Esophagus mucosa (tissue), 1 donor: Measurements from ENCODE around the gene MOV10L1. TPM values are rescaled to one million over a fixed set of nuclear protein-coding genes. Genes with fewer than 3 reads are reported as not detected.
"Not testable (repeated sequence)": the region's sequence is repeated elsewhere in the genome, so short reads cannot be mapped to it uniquely, and the experiment has no call there.

Experiments
- ATAC-seq: fragments of 200-7000 bp; cut with Tn5 transposase; one replicate; pipeline ENCODE4 v1.9.1; 2020
- total RNA-seq: library from RNA; stranded (reverse); gene quantifications from one replicate; pipeline ENCODE4 v1.2.4, GENCODE V29; 2023
- donor health status: DM: yes; HTN: yes; CAD: no.

The MOV10L1 gene
- total RNA-seq, 1 donor from 2014 or later: 0.12 TPM

DNA sequence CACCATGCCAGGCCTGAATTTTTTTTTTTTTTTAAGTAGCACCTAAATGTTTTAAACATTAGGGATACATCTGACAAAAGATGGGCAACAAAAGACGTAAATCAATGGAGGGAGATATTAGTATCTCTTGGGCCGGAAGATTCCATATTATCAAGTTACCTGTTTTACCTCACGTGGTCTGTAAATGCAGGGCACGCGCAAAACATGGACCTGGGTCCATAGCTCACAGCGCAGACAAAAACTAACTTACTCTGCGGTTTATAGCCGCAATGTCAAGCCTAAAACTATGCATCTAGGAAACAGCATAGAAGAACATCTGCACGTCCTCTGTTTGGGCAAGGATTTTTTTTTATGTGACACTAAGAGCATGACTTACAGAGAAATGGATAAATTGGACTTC, 49.2 kb downstream of the MOV10L1 start:
- no peak for ATAC-seq

DNA sequence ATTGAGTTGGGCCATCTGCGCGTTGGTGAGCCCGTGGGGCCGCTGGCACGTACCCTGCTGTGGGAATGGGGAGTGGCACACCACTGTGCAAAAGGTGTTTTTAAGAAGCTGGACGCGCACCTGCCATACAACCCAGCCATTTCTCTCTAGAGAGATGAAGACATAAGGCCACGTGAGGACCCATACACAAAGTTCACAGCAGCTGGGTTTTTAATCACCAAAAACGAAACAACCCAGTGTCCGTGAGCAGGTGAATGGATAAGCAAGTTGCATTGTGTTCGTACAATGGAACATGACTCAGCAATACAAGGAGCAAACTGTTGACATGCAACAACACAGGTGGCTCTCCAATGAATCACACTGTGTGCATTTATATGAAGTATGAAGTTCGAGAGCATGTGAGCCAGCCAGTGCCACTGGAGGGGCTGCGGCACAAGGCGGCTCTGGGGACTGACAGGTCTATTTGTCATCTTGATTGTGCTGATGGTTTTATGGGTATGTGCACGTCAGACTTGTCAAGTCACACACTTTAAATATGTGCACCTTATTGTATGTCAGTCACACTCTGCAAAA, 50.1 kb downstream of the MOV10L1 start:
- ATAC-seq: peak; percentile 84

DNA sequence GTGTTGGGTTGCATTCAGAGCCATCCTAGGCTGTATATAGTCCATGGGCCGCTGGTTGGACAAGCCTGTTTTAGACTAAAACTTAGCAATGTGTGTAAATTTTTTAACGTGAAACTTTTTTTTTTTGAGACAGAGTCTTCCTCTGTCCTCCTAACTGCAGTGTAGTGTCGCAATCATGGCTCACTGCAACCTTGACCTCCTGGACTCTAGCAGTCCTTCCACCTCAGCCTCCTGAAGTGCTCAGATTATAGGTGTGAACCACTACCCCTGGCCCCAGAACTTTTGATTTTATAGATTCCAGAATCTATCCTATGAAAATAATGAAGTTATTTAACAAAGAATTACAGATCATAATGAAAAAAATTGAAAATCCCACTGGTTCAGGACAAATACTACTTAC, 50.8 kb downstream of the MOV10L1 start:
- no peak for ATAC-seq

DNA sequence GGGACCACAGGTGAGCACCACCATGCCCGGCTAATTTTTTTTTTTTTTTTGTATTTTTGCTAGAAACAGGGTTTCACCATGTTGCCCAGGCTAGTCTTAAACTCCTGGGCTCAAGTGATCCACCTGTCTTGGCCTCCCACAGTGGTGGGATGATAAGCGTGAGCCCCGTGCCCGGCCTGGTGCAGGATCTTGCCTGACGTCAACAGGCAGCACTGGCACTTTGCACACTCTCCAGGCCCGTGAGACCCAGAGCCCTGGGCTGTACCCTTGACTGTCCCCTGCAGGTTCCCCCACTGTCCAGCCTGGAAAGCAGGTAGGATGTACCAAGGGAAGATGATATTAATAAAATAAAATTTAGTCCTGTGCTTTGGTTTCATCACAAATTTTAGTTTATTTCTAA, 51.7 kb downstream of the MOV10L1 start:
- ATAC-seq: no peak

DNA sequence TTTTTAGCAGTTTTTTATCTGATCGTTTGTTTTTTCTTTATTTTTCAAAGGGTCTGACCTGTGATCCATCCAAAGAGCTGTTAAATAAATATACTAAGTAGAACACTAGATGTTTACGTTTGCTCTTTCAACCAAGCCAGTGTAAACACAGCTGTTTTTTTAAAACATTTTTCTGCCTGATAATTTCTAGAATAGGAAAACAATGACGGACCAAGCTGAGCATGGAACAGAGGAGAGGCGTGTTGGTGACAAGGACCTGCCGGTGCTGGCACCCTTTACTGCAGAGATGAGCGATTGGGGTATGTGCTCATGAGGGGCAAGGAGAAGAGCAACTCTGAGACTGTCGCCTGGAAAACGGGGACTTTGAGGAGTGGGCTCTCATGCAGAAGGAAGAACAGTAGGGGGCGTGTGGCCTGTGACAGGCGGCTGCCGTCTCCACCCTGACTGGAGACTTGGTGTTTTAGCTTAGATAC, 52.1 kb downstream of the MOV10L1 start:
- ATAC-seq: no peak

DNA sequence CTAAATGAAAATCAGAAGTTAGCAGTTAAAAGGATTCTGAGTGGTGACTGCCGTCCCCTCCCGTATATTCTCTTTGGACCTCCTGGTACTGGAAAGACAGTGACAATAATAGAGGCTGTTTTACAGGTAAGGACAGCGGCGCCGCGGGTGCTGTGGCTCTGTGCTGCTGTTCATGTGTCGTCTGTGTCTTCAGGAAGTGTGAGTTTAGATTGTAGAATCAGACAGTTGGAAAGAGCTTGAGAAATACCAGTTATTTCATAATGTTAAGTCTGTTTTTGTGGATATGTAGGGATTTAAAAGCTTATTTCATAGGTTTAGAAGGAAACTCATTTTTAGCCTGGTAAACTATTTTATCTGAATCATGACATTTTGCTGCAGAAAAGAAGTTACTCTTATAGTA, 53.3 kb downstream of the MOV10L1 start:
- ATAC-seq: no peak

DNA sequence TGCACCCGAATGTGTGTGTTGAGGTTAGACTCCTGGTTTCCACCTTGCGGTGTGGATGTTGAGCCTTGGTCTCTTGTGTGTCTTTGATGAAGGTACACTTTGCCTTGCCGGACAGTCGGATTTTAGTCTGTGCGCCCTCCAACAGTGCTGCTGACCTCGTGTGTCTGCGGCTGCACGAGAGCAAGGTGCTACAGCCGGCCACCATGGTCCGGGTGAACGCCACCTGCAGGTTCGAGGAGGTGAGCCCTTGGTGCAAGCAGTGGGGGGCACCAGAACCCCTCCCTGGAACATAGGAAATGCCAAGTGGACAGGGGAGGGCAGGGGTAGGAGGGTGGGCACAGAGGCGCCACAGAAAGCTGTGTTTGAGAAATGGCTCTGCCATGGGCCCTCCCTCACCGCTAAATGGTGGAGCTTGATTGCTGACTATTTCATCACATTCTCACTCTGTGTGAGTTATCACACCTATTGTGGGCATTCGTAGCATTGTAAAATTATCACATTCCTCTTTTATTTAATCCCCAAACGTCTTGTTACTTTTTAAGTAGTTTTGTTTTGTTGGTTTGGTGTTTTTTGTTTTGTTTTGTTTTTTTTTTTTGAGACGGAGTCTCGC, 54.3 kb downstream of the MOV10L1 start:
- ATAC-seq: no peak

DNA sequence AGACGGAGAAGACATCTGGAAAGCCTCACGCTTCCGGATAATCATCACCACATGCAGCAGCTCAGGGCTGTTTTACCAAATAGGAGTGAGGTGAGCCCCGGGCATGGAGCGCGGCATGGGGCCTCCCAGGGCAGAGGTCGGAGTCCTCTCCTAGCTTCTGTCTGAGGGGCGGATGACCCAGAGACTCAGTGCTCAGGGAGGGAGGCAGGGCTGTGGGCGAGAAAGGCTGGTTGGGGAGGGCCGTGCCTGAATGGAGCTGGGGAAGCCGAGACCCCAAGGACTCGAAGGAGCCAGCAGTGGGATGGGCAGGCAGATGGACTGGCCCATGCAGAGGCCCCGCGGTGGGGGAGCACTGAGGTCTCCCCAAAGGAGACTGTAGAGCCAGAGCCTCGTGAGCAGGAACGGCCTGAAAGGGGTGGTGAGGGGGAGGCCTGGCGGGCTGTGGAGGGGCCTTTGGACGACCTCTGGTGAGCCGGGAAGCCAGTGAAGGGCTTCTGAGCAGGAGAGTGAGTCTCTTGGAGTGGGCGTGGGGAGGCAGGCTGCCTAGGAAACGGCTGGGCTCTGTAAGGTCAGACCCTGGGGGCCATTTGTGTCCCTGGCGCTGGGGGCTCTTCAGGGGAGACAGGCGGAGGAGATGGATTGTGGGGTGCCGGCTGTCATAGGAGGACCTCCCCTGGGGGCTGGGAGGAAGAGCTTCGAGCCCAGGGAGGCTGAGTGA, 56.1 kb downstream of the MOV10L1 start:
- ATAC-seq: no peak

DNA sequence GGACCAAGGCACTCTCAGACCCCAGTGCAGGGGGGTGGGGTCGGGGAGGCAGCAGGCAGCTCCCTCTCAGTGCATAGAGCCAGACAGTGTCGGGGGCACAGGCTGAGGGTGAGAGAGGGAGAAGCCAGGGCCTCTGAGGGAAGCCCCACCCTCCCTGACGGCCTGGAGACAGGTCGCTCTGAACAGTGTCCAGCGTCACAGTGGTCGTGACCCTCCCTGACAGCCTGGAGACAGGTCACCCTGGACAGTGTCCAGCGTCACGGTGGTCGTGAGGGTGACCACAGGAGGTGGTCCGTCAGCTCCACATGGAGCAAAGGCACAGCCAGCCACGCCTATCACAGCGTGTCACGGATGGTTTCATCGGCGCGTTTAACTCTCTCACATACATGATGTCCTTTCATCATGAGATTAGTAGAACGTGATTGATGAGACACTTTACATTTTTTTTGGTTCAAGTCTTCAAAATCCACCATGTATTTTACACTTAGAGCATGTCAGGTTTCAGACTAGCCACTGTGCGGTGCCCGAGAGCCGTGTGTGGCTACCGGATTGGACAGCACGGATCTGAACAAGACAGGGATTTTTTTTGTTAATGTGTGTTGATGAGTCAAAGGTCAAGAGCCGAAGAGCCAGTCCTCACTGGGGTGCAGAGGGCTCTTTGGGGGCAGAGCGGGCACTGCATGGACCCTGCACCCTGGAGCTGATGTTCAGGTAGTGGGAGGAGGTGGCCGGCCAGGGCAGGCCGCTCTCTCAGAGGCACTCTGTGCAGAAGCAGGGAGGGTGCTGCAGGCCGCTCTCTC, 56.8 kb downstream of the MOV10L1 start:
- peak; percentile 32 for ATAC-seq

DNA sequence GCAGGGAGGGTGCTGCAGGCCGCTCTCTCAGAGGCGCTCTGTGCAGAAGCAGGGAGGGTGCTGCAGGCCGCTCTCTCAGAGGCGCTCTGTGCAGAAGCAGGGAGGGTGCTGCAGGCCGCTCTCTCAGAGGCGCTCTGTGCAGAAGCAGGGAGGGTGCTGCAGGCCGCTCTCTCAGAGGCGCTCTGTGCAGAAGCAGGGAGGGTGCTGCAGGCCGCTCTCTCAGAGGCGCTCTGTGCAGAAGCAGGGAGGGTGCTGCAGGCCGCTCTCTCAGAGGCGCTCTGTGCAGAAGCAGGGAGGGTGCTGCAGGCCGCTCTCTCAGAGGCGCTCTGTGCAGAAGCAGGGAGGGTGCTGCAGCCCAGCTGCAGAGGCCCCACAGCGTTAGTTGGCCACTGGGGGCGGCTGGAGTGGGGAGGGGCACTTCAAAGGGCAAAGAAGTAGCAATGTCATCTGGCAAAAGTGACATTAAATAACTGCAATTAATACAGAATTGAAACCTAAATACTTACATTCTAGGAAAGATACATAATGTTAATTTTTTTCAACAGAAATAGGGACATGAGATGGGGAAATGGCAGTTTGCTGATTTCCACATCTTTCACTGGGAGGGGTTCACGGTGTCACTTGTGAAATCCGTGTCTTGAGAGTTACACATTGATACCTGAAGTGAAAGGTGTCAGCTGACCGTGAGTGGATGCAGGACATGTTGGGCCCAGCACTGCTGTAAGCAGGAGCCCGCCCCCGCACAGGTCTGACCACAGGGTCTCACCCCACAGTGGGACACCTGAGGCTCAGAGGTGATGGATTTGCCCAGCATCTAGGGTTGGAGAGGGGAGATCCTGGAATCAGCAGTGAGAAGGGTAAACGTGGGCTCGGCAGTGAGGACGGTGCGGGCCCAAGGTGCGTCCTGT, 57.7 kb downstream of the MOV10L1 start:
- not testable (repeated sequence) for ATAC-seq

DNA sequence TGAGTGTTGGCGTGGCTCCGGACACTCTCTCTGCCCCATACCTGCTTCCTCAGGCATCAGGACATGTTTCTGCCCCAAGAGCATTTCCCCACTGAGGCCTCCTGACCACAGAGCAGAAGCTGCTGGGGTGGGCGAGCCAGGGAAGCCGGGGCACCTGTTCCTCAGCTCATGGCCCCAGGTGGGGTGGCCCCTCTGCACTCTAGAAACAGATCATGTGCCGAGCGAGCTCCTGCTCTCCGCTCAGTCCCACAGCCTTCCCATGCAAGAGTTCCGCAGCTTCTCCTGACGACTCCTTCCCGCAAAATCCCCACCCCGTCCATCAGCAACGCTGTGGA, 58.3 kb downstream of the MOV10L1 start:
- no peak for ATAC-seq

DNA sequence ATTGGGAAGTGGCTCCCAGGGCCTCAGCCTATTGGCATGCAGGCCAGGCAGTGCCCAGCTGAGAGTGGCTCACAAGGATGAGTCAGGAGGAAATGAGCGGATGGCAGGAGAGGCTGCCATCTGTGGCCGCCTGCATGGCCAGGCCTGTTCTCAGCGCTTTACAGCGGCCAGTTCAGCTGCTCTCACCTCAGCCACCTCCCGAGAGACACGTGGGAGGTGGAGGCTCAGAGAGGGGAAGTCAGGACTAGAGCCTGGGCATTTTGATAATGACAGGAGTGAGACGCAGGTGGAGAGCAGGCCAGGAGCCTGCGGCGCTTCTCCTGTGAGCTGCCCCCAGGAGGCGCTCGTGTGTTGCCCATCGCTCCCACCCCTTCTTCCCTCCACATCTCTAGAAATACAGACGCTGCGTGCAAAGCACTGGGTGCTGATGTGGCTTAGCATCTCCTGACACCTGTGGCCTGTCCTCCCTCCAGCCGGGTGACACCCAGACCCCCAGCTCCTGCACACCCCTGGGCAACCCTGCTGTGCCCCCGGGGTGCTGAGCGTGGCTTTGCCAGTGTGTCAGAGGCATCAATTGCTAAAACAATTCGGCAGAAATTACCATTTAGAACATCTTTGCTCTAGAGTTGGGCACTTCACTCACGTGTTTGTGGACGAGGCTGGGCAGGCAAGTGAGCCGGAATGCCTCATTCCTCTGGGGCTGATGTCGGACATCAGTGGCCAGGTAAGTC, 59.4 kb downstream of the MOV10L1 start:
- ATAC-seq: peak; percentile 86

DNA sequence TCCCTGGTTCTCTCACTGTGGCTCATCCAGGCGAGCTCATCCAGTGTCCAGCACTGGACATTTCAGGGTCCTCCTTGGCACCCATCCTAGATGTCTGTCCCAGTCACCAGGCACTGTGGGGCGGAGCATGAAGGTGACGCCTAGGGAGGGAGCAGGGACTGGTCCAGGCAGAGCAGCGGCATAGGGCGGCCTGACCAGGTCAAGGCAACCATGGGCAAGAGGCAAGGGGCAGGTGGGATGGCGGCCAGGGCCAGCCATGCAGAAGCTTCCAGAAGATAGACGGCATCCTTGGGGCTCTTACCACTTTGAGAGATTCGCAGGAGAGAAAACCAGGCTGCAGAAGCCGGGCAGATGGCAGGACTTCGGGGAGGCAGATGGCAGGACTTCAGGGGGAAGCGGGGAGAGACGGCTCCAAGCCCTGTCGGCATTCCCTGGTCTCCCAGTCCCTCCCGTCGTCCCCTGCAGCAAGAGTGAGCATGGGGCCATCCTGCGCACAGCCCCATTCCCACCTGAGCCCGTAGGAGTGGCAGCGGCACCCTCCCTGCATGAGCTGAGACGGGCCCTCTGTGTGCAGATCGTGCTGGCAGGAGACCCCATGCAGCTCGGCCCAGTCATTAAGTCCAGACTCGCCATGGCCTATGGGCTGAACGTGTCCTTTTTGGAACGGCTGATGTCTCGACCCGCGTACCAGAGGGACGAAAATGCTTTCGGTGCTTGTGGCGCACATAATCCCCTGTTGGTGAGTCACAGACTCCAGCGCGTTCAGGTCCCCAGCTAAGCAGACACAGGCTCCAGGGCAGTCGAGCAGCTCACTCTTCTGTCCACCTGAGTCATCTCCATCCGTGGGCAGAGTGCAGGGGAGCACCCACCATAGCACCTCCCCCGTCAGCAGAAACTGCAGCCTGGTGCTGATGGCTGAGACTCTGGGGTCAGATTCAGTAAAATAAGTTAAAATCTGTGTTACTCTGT, 60.6 kb downstream of the MOV10L1 start:
- peak; percentile 21 for ATAC-seq

DNA sequence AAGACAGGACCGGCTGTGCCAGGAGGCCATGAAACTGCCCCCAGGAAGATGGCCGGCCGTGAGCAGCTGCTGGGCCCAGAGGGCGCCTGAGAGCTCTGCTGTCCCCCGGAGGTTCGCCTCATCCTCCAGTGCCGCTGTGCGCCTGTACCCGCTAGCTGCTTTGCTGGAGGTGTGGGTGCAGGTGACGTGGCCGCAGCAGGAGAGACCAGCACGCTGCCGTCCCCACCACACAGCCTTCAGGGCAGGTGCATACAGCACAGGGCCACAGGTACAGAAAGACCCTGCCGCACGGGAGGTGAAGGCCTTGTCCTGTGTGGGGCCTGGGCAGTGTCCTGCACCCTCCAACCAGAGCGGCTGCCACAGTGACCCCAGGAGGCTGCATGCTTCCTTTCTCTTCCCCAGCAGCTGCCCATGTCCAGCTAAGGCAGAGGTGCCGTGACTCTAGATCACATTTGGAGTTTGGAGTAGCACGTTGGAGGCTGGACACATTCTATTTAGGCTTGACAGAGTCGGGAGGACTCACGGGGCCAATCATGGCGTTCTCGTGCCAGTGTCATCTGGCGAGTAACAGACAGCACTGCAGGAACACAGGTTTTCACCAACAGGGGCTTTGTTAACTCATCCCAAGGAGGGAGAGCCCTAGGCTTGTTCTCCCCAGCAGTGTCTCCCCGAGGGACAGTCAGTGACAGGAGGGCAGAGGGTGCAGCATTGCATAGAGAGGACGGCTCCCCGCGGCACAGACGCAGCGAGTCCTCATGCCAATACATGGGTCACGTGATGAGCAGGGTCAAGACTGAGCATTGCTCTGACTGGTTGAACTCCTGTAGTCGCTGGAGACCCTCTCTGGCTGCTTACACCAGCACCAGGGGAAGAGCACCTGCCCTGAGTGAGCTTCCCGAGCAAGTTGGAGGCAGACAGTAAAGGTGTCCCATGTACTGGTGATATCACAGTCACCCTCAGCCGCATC, 62.0 kb downstream of the MOV10L1 start:
- ATAC-seq: no peak

DNA sequence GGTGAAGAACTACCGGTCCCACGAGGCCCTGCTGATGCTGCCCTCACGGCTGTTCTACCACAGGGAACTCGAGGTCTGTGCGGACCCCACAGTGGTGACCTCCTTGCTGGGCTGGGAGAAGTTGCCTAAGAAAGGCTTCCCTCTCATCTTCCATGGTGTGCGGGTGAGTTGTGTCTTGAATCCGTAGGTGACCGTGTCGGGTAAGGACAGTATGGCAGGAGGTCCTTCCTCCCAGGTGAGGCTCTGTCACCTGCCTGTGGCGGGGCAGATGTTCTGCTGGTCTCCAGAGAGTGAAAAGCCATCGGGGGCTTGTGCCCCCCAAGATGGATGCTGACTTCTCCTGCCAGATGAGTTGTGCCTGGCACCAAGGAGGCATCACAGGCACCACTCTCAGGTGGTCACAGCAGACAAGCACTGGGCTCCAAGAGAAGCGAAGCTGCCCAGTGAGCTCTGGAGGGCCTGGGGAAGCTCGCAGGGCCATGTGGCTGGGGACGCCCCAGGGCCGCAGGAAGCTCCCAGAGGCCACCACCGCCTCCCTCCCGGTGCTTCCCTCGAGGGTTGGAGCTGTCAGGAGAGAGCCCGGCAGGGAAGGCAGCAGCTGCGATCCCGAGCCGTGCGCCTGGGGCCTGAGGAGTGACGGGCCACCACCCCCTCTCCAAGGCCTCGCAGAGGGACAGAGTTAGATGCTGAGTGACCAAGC, 63.4 kb downstream of the MOV10L1 start:
- no peak for ATAC-seq

DNA sequence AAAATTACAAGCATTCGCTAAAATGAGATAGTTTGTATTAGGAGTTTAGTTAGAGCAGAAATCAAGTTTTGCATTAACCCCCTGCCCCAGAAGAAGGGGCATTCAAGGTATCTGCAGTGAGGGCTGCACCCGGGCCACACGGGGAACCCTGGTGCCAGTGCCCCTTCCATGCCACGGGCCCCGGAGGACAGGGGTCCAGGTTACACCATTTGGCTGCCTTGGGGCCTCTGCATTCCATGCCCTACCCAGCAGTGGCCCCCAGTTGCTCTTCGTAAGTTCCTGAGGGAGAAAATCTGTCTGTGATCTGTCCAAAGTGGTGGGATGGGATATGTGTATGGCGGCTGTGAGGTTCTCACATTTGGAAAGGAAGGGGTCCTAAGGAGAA, 63.9 kb downstream of the MOV10L1 start:
- no peak for ATAC-seq

DNA sequence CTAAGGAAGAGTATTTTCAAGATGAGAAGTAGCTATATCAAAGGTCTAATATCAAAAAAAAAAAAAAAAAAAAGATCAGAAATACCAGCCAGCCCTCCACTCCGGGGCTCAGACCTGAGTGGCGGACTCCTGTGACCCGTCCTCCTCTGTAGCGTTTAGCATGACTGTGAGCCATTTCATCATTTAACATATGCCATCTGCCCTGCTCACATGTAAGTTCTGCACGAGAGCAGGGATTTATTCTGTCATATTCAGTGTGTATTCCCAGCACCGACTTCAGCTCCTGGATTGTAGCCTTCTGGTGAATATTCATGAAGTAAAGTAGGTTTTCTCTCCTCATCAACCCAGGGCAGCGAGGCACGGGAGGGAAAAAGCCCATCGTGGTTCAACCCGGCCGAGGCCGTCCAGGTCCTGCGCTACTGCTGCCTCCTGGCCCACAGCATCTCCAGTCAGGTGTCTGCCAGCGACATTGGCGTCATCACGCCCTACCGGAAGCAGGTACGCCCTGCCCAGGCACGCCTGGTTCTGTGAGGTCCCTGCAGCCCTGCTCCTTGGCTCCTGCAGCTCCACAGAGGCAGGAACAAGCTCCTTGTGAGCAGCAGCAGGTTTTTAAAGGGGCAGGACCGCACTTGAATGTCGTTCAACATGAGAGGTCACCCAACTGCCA, 68.0 kb downstream of the MOV10L1 start:
- peak; percentile 95 for ATAC-seq

DNA sequence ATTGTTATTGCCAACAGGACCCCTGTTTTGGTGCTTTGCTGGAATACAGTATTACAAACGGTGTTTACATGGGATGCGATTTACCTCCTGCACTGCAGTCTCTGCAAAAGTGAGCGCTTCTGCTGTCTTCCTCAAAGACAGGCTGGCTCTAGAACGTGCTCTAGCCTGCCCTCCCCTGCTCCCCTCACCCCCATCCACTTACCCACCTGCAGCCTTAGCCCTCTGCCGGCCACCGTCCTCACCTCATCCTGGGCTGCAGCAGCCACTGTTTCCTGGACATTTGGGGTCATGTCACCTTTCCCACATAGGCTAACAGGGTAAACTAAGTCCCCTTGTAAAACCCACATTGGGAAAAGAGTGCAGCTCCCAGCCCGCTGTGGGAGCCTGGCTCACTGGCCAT, 71.1 kb downstream of the MOV10L1 start:
- no peak for ATAC-seq
